Islet of Langerhans (tissue), 1 donor: Measurements from ENCODE around the gene GADD45G.

Experiments used
- FAIRE-seq: peaks from one replicate; lab custom pipeline; 2011; peaks lifted over from hg19 to GRCh38; lab: Jason Lieb, UNC

The GADD45G gene, protein sequence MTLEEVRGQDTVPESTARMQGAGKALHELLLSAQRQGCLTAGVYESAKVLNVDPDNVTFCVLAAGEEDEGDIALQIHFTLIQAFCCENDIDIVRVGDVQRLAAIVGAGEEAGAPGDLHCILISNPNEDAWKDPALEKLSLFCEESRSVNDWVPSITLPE

DNA sequence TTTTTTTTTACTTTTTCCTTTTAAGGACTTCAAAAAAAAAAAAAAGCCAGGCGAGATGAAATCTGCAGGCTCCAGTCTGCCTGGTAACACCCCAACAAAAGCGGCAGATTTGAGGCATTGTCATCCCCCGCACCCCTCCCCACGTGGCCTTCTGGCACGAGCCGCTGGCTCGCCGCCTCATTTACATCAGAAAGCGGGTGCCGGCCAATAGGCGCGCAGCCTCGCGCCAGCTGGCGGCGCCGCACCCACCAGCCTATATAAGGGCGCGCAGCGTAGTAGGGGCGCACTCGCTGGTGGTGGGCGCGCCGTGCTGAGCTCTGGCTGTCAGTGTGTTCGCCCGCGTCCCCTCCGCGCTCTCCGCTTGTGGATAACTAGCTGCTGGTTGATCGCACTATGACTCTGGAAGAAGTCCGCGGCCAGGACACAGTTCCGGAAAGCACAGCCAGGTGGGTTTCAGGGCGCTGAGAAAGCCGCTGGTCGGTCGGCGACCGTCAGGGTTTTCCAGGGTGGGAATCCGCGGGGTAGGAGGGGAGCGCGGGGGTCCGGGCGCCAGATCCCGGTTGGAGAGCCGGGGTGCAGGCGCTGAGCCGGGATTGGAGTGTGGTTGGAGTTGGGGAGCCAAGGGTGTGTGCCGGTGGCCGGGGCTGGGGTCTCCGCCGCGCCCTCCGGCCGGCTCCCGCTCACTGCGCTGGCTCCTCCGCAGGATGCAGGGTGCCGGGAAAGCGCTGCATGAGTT lies at the start of gene GADD45G:
Gene GADD45G, plus strand, starts transcription at position 284 of the 736 bp plus-strand sequence. Its CDS starts 110 bp downstream, at position 394.
- peak; percentile 79 for FAIRE-seq

DNA sequence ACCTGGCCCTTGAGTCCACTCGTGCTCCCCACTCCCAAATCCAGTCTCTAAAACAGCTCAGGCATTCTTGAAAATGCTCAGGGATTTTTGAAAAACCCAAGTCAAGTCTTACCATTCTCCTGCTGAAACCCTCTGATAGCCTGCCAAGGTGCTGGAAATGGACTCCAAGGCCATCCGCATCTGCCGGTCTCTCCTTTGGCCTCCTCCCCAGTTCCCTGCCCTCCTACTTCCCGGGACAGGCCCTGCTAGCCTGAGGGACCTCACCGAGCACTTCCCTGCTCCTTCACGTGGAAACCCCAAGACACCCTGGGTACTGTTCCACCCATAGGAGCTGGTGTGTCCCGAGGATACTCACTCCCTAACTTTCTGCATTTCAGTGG lies 49.8 kb upstream of the GADD45G start:
- FAIRE-seq: no peak

DNA sequence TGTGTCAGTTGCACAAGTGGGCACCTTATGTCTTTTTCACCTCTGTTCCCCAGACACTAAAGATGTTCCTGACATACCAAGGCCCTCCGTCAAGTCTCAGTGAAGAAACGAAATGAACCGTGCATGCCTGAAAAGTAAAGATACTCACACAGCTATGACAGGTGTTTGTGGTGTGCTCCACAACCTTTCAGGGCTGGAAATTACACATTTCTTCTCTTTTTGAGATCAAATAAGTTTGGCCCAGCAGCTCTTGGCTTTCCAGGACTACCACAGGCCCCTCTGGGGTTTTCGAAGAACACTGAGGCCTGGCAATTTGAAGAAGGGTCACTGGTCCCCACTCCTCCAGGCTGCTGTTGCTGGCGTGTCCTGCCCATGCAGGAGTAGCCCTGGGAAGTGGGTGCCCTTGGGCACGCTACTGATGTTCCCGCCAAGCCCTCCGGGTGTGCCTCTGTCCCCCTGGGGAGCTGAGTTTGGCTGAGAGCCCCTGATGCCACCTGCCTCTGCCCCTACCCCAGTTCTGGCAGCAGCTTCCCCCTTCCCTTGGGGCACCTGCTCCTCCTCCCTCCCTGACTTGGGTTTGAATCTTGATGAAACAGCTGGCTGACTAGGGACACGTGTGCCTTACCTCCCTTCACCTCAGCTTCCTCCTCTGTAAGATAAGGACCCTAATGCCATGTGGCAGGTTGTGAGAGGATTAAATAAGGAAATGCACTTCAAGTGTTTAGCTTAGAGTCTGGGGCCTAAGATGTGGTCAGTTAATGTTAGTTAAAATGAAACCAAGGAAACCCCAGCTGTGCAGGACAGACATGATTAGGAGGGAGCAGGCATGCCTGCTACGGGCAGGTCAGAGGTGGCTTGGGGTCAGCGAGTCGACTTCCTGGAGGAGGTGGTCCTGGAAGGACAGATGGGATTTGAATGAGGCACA lies 49.1 kb upstream of the GADD45G start:
- FAIRE-seq: no peak

DNA sequence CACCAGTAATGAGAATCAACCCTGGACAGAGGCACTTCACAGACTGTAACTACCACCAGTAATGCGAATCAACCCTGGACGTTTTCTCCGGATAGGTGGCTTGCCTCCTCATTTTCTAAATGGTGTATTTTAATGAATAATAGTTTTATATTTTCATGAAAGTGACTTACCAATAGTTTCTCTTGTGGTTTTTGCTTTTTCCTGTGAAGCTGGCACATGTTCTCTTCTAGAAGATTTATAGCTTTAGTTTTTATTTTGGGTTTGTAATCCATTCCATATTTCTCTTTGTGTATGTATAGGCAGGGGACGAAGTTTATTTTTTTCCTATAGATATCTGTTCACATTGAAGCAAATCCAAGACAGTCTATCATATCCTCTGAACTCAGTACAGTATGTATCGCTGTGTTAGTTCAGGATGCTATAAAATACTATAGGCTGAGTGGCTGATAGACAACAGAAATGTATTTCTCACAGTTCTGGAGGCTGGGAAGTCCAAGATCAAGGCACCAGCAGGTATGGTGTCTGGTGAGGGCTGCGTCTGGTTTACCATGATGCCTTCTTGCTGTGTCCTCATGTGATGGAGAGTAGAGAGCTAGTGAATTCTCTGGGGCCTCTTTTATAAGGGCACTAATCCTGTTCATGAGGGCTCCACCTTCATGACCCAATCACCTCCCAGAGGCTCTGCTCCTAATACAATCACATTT lies 46.5 kb upstream of the GADD45G start:
- FAIRE-seq: no peak

DNA sequence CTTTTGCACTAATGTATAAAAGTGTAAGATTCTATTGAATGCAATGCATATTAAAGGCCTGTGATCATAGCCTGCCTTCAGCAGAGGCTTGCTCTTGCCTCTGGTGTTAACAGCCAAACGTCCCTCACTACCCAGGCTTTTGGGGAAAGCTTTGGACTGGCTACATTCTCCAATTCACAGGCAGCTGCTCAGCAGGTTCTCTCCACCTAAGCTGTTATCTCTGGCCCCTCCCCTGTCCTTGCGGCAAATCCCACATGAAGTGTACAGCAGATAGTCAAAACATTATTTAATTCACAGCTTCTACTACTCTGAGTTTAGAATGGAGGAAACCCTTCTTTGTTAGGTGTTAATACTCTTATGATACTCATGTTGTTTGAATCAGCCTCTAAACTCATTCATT lies 45.9 kb upstream of the GADD45G start:
- FAIRE-seq: no peak

DNA sequence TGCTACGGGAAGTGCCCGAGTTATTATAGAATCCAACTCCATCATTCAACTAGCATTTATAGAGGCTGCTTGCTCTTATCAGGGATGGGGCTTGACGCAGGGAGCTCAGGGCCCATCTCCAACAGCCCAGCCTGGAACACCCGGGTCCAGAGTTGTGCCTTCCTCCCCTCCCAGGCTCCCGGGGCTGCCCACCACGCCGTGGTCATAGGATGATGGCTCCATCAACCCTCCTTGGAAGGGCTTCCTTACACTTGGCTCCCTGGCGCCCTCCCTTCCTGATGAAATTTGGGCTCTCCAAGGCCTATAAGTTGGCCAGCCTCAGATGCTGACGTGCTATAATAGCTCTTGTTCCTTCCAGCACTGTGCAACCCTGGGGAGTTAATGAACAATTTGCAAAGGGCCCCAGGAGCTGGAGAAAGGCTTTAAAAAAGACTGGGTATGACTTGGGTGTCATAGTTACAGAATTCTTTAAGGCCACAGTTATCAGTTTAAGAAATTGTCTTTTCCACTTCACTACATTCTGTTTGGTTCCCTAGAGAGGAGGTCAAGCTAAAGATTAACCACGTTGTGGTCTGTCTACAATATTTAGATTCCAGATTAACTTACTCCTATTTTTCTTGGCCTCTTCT lies 42.5 kb upstream of the GADD45G start:
- no peak for FAIRE-seq

DNA sequence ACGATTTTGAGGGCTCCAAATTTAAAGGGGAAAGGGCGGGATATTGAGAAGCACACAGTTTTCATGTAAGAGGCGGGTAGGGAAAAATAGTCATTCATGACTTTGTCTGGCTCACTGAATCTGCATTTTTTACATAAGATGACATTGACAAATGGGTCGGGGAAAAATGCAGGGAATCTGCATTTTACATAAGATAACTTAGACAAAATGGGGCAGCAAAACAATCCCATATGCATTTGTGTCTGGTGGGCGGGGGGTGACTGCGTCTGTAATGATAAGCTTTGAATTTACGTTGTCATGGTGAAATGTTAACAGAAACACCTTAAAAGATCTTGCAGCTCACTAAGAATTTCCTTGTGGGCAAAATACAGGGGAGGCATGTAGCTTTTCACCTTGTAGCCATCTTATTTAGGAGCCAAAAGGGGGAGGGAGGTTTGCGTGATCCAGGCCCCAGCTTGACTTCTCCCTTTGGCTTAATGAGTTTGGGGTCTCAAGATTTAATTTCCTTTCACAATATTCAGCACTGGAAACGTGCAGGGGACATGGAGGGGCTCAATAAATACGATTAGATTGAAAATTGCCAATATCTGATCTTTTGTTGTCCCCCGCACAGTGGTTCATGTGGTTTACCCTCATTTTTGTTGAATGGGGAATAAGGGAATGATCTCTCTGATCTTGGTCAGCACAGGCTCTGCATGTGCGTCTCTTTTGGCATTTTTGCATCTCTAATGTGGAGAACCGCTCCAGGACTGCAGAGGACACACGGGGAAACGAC lies 41.1 kb upstream of the GADD45G start:
- no peak for FAIRE-seq

DNA sequence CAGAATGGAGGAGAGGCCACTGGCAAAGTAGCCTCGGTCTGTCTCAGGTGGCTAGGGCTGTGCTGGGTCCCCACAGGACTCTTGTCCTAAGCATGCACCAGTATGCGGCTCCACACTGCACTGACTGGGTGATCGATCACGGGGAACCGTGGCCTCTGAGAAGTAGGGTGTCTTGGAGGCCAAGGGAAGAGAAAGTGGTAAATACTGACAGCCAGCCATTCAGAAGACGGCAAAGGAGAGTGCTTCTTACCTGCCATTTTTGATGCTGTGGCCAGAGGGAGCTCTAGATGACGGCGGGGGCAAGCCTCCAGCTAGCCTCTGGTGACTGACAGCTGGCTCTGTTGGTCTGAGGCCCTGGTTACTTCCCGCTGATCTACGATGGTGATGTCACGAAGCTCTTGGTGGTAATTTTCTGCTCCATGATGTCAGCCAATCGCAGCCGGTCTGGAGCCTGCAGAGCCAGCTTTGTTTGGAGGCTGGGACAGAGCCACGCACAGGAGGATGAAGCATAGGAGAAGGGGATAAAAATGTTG lies 40.4 kb upstream of the GADD45G start:
- FAIRE-seq: no peak

DNA sequence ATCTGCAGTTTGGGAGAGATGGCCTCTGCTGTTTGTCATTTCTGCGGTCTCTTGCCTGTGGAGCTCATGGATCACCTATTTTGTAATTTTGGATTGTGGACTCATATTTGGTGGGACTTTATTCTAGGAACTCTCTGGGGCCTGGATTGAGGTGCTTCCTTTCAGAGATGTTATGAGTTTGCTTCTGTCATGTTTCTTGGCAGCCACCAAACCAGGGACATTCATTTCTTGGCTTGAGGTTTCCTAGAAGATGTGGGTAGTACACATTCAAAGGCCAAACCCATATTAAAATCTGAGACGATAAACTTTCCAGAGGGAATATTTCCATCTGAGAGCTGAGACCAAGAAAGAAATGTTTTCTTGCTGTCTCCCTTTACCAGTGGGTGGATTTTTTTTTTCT lies 37.2 kb upstream of the GADD45G start:
- FAIRE-seq: no peak

DNA sequence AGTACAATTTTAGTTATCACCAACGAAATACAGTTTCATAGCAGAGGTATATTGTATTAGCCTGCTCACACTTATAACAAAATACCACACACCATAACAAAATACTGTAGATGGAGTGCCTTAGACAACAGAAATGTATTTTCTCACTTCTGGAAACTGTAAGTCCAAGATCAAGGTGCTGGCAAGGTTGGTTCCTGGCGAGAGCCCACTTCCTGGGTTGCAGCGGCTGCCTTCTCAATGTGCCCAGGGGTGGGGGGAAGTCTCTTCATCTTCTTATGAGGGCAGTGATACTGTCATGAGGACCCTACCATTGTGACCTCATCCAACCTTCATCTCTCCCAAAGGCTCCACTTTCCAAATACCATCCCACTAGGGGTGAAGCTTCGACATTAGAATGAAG lies 30.5 kb upstream of the GADD45G start:
- no peak for FAIRE-seq

DNA sequence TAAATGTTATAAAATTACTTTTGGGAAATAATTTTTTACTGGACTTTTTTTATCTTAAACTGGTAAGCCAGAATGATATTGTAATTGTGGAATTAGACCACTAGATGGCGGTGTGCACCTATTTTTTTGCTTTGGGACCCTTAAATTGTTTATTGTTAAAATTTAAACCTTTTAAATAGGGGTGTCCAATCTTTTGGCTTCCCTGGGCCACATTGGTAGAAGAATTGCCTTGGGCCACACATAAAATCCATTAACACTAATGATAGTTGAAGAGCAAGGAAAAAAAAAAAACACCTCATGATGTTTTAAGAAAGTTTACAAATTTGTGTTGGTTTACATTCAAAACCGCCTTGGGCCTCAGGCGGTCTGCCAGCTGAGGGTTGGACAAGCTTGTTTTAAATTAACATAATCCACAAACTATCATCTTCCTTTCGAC lies 28.4 kb upstream of the GADD45G start:
- FAIRE-seq: peak; percentile 89

DNA sequence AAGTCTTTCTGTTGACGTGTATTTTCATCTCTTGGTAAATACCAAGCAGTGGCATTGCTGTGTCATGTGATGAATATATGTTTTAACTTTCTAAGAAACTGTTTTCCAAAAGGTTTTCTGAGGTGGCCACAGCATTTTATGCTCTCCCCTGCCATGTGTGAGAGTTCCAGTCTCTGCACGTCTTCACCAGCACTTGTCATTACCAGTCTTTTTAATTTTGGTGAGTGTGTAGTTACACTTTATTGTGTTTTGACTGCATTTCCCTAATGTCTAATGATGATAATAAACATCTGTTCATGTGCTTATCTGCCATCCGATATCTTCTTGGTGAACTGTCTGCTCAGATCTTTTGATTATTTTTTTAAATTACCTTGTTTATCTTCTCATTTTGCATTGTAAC lies 27.4 kb upstream of the GADD45G start:
- no peak for FAIRE-seq

DNA sequence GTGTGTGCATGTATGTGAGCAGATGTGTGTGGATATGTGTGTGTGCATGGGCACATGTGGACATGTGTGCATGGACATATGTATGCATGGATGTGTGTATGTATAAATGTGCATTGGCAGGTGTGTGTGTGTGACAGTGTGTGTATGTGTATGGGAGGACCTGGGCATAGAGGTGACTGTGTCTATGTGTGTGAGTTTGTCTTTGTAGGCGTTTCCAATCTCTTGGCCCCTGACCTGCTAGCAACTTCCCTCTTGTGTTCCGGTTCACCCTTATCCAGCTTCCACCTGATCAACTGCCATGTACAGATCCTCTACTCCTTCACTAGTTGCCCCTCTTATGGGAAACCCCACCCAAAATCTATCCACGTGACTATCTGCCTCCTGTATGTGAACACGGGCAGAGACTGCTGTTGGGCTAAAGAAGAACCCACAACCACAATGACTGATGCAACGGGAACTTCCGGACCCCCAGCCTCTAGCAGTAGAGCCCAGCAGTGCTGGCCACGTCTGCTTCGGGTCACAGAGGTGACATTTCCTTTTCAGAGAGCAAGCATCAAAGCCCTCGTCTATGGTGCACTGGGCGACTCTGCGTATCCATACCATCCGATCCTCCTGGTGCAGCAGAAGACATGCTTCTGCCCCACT lies 24.9 kb upstream of the GADD45G start:
- FAIRE-seq: no peak

DNA sequence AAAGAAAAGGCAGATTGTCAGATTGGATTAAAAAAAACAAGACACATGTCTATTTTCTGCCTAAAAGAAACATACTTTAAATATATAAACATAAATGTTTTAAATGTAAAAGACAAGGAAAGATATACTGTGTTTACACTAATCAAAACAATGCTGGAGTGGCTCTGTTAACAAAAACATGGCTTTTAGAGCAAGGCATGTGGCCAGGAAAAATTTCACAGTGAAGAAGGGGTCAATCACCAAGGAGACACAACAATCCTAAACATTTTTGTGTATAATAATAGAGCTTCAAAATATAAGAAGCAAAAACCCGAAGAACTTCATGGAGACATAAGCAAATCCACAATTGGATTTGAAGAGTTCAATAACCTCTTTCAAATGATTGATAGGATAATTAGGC lies 18.5 kb upstream of the GADD45G start:
- FAIRE-seq: no peak

DNA sequence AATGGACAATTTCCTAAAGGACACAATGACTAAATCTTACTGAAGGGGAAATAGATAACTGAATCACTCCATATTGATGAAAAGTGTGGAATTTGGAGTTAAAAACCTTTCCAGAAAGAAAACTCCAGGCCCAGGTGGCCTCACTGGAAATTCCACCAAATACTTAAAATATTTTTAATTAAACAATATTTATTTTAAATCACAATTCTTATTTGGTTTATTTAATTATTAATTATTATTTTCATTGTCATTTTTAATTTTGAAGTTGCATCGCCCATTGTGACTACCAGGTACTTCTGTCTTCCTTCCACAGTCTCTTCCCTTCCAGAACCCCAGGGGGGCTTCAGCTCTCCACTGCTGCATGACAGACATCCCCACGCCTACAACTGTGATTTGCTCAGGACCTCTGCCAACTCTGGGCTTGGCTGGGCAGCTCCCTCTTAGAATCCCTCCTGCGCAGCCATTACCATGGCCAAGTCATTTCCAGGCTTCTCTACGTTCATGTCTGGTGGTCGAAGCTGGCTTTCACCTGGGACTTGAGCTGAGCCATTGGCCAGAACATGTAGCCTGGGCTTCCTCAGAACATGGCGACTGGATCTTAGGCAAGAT lies 16.4 kb upstream of the GADD45G start:
- FAIRE-seq: no peak

DNA sequence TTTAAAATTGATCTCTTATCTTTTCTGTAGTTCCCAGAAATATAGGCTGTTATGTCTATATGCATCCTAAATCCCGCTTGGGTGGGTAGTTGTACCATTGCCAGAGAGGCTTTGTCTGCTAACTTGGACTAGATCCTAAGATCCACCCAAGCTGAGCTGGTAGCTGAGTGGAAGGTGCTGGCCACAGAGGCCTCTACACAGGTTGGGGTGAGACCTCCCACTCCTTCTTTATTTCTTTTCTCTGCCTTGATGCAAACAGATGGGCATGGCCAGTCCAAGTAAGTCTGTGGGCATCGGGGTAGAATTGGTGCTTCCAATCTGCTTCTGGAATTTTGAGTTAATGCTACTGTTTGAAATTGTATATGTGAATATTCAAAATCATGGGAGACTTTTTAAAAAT lies 14.4 kb upstream of the GADD45G start:
- FAIRE-seq: no peak

DNA sequence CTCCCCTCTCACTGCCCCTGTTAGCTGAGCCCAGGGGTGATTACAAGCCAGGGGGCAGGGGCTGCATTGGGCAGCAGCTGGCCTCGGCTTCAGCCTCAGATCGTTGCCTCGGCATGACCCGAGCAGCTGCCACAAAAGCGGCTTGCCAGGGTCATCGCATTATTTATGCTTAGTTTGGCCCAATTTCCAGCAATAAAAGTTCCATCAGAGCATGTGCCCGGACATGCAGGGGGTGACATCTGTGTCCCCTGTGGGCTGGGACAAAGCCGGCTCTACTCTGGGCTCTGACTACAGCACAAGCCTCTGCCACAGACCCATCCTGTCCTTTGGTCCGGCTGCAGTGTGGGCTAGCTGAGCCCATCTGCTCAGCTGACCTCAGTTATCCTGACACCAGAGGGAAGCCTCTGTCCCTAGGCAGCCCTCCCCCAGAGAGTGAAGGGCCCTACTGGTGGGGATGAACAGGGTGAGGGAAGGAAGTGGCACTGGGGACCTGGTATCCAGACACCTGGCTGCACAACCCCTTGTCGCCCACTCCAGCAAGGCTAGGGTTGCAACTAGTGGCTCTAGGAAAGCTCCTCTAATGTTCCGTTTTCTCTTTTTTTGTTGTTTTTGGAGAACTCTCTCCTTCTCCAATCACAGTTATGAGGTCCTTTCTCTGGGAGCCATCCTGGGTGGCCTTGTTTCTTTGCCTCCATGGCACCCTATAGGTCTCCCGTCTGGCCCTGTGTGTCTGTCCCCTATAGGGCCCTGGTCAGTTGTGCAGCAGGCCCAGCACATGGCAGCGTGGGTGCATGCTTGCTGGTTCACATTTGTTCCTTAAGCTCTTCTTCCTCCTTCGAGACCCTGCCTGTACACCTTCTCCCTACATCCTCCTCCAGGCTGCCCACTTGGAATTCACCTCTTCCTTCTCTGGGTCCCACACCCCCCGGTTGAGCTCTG lies 13.3 kb upstream of the GADD45G start:
- no peak for FAIRE-seq

DNA sequence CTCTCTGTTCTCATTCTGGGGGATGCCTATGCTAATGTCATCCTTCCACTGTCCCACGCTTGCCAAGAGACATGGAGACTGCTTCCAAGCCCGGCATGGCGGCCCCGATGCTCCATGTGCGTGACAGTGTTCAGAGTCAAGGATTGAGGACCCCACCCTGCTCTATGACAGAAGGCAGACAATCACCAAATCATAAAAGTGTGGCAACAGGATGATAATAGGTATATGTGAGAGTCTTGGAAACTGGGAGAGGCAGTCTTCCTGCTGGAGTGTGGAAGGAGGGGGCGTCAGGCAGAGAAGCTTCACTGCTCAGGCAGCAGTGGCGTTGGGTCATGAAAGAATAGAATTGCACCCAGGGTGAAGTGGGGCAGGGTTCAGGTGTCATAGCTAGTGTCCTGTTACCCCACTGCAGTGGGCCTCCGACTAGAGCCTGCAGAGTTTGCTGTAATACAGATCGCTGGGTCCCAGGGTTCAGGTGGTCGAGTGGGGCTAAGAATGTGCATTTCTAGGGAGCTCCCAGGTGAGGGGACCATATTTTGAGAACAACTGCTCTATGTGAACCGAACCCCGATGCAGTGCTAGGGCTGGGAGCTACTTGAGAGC lies 12.5 kb upstream of the GADD45G start:
- FAIRE-seq: no peak
